ENCODE measurements around the gene AK4.
A peak's percentile ranks its signal among the peaks of the same experiment; 100 is the strongest.

GRCh38 chr1:65254320-65255034 lies 106.5 kb downstream of the AK4 start:
- TF ChIP-seq MZF1 (tag by site-specific recombination; IDR thresholded peaks at IDR 0.05; ENCODE audit: borderline replicate concordance), result no peak
- TF ChIP-seq ZNF785 (tag by site-specific recombination; IDR thresholded peaks at IDR 0.05), result no peak
- peak; percentile 86 for TF ChIP-seq CTCF (tag by site-specific recombination; IDR thresholded peaks at IDR 0.05)
- TF ChIP-seq ZNF843 (tag by site-specific recombination; IDR thresholded peaks at IDR 0.05), result no peak
- no peak for TF ChIP-seq ZBTB7A (tag by site-specific recombination; IDR thresholded peaks at IDR 0.05; ENCODE audit: low read depth)
- TF ChIP-seq KLF9 (tag by site-specific recombination; IDR thresholded peaks at IDR 0.05; ENCODE audit: low read depth), result peak; percentile 61
- no peak for TF ChIP-seq BCL11A (tag by site-specific recombination; IDR thresholded peaks at IDR 0.05; ENCODE audit: low read depth)
- no peak for TF ChIP-seq ZNF23 (tag by site-specific recombination; IDR thresholded peaks at IDR 0.05; ENCODE audit: borderline replicate concordance)
- TF ChIP-seq ZNF324 (tag by site-specific recombination; IDR thresholded peaks at IDR 0.05), result no peak
- TF ChIP-seq ZNF132 (tag by site-specific recombination; IDR thresholded peaks at IDR 0.05; ENCODE audit: borderline replicate concordance), result no peak
- TF ChIP-seq ZNF211 (tag by site-specific recombination; IDR thresholded peaks at IDR 0.05; ENCODE audit: low read depth), result no peak

All from HEK293 (cell line).